Activated gamma-delta T cell treated with Interleukin-2 at 50 U/mL for 16 hours (primary cell): ENCODE measurements around the gene MCF2L.
"Not testable (repeated sequence)": the region's sequence is repeated elsewhere in the genome, so short reads cannot be mapped to it uniquely, and the experiment has no call there.

ENCODE experiments used
- DNase-seq: peaks from one replicate; pipeline ENCODE4 v3.0.0-alpha.2; 2020

Gene MCF2L

GRCh38 chr13:113073942-113074341, 104.9 kb downstream of the MCF2L start:
- DNase-seq: no peak

DNA sequence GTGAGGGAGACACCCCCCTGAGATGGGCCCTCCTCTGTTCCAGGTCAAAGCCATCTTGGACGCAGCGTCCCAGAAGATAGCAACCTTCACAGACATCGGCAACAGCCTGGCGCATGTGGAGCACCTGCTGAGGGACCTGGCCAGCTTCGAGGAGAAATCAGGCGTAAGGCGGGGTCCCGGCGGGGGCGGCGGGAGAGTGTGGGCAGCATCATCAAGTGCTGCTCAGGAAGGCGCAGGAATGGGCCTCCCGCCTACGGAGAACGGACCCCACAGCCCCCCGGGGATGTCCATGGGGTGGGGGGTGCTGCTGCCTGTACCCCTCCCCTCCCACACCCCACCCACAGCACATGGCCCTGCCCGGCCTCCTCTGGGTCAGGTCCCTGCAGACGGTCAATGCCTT, 105.4 kb downstream of the MCF2L start:
- no peak for DNase-seq

GRCh38 chr13:113074876-113075275, 105.9 kb downstream of the MCF2L start:
- DNase-seq: no peak

DNA sequence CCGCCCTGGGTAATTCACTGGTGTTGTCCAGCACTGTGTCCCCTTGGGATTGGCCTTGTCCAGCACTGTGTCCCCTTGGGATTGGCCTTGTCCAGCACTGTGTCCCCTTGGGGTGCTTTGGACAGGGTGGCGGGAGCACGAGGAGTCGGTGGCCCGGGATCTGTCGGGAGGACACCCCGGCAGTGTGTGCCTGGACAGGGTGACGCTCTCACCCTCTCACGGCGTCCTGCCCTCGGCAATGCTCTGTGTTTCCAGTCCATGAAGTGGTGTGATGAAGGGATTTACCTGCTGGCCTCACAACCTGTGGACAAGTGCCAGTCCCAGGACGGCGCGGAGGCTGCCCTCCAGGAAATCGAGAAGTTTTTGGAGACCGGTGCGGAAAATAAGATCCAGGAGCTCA, 106.7 kb downstream of the MCF2L start:
- DNase-seq: no peak

- no peak for DNase-seq
These were observed 107.8 kb downstream of the MCF2L start for GRCh38 chr13:113076681-113077401.

- no peak for DNase-seq
These were observed 108.5 kb downstream of the MCF2L start for GRCh38 chr13:113077566-113077952.

- DNase-seq: no peak
These were observed 109.2 kb downstream of the MCF2L start for GRCh38 chr13:113077953-113078901.

GRCh38 chr13:113078902-113079780, 110.1 kb downstream of the MCF2L start:
- no peak for DNase-seq

- not testable (repeated sequence) for DNase-seq
These were observed 110.7 kb downstream of the MCF2L start for GRCh38 chr13:113079781-113080080.

GRCh38 chr13:113080361-113080831, 111.4 kb downstream of the MCF2L start:
- DNase-seq: no peak

DNA sequence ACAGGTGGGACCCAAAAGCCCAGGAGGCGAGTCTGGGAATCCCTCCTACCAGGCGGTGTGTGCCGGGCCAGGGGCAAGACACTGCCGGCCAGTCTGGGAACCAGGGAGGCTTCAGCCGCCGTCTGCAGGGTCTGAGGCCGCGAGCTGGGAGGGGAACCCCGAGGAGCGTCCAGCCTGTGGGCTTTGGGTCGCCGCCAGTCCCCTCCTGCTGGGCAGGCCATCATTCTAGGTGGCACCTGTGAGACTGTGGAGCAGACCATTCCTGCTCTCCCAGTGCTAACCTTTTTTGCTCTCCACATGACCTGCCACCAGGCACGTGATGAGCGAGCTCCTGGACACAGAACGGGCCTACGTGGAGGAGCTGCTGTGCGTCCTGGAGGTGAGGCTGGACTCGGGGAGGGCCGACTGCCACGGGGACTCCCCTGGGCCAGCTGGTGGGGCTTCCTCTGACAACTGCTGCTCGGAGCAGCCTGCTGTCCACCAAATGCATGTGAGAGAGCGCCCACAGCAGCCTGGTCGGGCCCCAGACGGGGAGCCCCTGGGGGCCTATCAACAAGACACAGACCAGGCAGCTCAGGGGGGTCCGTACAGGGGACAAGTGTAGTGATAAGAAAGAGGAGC, 112.0 kb downstream of the MCF2L start:
- DNase-seq: no peak

DNA sequence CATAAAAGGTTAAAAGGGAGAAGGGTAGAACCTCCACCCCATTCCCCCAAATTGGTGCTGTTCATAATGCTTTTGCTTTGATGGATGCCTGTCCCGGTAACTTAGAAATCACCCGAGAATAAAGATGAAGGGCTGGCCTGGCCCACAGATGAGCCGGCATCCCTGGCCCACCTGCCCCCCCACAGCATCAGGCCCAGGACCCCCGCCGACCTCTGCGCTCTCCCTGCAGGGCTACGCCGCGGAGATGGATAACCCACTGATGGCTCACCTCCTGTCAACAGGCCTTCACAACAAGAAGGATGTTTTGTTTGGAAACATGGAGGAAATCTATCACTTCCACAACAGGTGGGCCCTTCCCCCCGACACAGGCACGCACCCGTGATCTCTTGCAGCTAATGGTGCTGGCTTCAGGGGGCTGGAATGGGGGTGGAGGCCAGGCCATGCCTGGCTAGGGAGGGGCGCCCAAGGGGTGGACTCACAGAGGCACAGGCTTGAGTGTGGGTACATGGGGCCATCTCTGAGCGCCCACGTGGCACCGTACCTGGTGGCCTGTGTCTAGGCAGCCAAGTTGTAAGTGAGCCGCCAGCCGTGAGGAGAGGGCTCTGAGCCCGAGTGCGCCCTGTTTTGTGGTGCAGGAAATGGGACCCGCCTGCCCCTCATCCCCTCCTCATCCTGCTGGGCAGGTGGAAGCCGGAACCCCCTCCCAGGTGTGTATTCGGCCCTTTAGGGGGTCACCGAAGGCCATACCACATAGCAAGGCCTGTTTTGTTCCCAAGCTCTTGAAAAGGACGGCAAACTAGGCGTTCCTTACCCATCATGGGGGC, 113.4 kb downstream of the MCF2L start:
- no peak for DNase-seq

GRCh38 chr13:113083022-113083373, 114.0 kb downstream of the MCF2L start:
- no peak for DNase-seq

GRCh38 chr13:113083402-113084061, 114.5 kb downstream of the MCF2L start:
- DNase-seq: no peak

- DNase-seq: no peak
These were observed 115.3 kb downstream of the MCF2L start for GRCh38 chr13:113084094-113084942.

DNA sequence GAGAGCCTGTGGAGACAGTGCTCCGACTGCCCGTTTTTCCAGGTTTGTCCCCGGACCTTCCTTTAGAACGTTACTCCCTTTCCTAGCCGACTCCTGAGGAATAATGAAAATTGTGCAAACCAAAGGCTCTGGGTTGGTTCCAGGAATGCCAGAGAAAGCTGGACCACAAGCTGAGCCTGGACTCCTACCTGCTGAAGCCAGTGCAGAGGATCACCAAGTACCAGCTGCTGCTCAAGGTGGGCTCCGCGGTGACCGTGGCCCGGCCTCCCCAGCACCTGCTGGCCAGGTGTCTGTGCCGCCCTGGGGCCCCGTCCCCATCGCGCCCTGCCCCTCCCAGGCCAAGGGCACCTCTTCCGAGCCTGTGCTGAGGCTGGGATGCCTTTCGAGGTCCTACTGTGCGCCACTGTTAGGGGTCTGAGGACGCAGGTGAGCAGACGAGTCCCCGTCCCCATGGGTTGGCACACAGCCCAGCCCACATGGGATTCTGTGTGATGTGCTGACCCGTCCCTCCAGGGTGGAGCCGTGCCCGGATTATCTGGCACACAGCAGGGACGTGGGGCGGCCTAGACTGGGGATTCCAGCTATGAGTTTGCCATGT, 116.0 kb downstream of the MCF2L start:
- no peak for DNase-seq

DNA sequence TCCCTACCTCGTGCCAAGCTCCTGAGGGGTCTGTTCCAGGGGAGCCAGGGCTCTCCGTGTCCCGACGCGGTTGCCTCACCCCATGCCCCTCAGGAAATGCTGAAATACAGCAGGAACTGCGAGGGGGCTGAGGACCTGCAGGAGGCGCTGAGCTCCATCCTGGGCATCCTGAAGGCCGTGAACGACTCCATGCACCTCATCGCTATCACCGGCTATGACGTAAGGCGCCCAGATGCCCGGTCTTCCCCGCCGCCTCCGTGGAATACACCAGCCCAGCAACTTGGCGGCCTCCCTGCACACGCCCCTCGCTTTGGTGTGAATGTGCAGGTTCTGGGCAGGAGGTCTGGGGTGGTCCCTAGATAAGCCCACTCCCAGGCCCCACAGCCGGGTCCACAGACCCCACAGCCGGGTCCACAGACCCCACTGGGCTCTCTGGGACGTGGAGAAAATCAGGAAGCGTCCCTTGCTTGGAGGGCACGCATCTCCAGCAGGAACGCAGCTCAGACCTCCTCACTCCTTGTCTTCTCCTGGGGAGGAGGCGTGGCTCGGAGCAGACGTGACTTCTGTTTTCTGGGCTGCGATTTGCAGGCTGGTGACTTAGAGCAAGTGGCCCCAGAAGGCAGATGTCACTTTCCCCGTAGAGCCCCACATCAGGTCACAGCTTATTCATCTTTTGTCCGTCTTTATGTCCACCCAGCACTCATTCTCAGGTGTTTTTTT, 117.2 kb downstream of the MCF2L start:
- DNase-seq: no peak

DNA sequence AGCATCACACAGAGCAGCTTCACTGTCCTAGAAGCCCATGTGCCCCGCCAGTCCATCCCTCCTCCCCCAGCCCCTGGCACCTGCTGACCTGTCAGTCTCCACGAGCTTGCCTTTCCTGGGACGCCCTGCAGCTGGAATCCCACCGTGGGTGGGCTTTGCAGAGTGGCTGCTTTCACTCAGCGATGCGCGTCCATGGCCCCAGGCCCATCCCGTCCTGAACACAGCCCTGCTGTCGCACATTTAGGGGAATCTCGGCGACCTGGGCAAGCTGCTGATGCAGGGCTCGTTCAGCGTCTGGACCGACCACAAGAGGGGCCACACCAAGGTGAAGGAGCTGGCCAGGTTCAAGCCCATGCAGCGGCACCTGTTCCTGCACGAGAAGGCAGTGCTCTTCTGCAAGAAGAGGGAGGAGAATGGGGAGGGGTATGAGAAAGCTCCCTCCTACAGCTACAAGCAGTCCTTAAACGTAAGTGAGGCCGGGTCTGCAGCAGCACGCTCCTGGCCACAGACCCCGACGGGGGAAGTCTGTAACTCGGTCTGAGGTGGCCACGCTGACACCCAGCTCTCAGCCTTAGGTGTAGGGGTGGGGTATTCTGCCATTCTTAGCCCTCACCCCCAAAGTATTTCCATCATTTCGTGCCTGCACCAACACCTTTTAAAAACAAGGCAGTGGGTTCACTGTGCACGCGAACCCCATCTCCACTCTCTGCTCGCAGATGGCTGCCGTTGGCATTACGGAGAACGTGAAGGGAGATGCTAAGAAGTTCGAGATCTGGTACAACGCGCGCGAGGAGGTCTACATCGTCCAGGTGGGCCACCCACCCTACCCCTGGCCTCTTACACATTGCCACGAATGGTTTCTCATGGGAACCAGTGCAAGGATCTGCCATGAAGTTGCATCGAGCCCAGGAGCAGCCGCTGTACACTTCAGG, 118.2 kb downstream of the MCF2L start:
- no peak for DNase-seq
